ENCODE results near the gene CYP2S1.

CYP2S1 gene

GRCh38 chr19:41244117-41244516 lies 51.1 kb downstream of the CYP2S1 start:
- Histone ChIP-seq H3K4me3 (no peak overlapping the region), H3K27me3 (ENCODE audit: low read depth) (no peaks in the 10 kb centered on the region), H3K9me3 (0 out of 2 replicates have a peak, but pooled peaks cover 2% of the 10 kb centered on the region), H3K36me3 (replicated peaks) (no peaks in the 10 kb centered on the region), H3K4me1 (no peaks in the 10 kb centered on the region)
- no peak for DNase-seq (ENCODE audit: low spot score in 2 of 2)
- in situ Hi-C loops (cut with MboI; ENCODE audit: low sequenced_read_pairs): no loop called here

- DNase-seq (ENCODE audit: low spot score in 2 of 2): no peak
- Histone ChIP-seq H3K36me3 (replicated peaks) (no peaks in the 10 kb centered on the region), H3K4me1 (no peaks in the 10 kb centered on the region), H3K9me3 (0 out of 2 replicates have a peak, but pooled peaks cover 2% of the 10 kb centered on the region), H3K27me3 (ENCODE audit: low read depth) (no peaks in the 10 kb centered on the region), H3K4me3 (no peak overlapping the region)
- in situ Hi-C loops (cut with MboI; ENCODE audit: low sequenced_read_pairs): no loop called here
Measured at GRCh38 chr19:41245843-41246242, 52.8 kb downstream of the CYP2S1 start.

GRCh38 chr19:41248895-41249294 lies 55.9 kb downstream of the CYP2S1 start:
- H3K27me3 ChIP-seq (ENCODE audit: low read depth): no peaks in the 10 kb centered on the region
- no peaks in the 10 kb centered on the region for H3K36me3 ChIP-seq (replicated peaks)
- in situ Hi-C loops (cut with MboI; ENCODE audit: low sequenced_read_pairs): no loop called here
- H3K4me3 ChIP-seq: no peak overlapping the region
- H3K9me3 ChIP-seq: 0 out of 2 replicates have a peak, but pooled peaks cover 2% of the 10 kb centered on the region
- H3K4me1 ChIP-seq: no peaks in the 10 kb centered on the region
- no peak for DNase-seq (ENCODE audit: low spot score in 2 of 2)

- H3K9me3 ChIP-seq: 0 out of 2 replicates have a peak, but pooled peaks cover 2% of the 10 kb centered on the region
- no peak for DNase-seq (ENCODE audit: low spot score in 2 of 2)
- no peaks in the 10 kb centered on the region for H3K4me1 ChIP-seq
- in situ Hi-C loops (cut with MboI; ENCODE audit: low sequenced_read_pairs): no loop called here
- no peaks in the 10 kb centered on the region for H3K27me3 ChIP-seq (ENCODE audit: low read depth)
- no peaks in the 10 kb centered on the region for H3K36me3 ChIP-seq (replicated peaks)
- H3K4me3 ChIP-seq: no peak overlapping the region
Measured at GRCh38 chr19:41249707-41250423, 56.8 kb downstream of the CYP2S1 start.

- Histone ChIP-seq H3K27me3 (ENCODE audit: low read depth) (no peaks in the 10 kb centered on the region), H3K36me3 (replicated peaks) (no peaks in the 10 kb centered on the region), H3K9me3 (0 out of 2 replicates have a peak, but pooled peaks cover 1% of the 10 kb centered on the region), H3K4me1 (no peaks in the 10 kb centered on the region), H3K4me3 (no peak overlapping the region)
- in situ Hi-C loops (cut with MboI; ENCODE audit: low sequenced_read_pairs): no loop called here
- DNase-seq (ENCODE audit: low spot score in 2 of 2): no peak
Measured at GRCh38 chr19:41253660-41254059, 60.6 kb downstream of the CYP2S1 start.

- H3K9me3 ChIP-seq: no peaks in the 10 kb centered on the region
- no peak overlapping the region for H3K4me3 ChIP-seq
- no peaks in the 10 kb centered on the region for H3K4me1 ChIP-seq
- DNase-seq (ENCODE audit: low spot score in 2 of 2): no peak
- no peaks in the 10 kb centered on the region for H3K27me3 ChIP-seq (ENCODE audit: low read depth)
- in situ Hi-C loops (cut with MboI; ENCODE audit: low sequenced_read_pairs): no loop called here
- H3K36me3 ChIP-seq (replicated peaks): no peaks in the 10 kb centered on the region
Measured at GRCh38 chr19:41255171-41255570, 62.2 kb downstream of the CYP2S1 start.
